Neural progenitor cell (in vitro differentiated cells): Measurements from ENCODE around the gene SARM1. TPM values are rescaled to one million over a fixed set of nuclear protein-coding genes. Genes with fewer than 3 reads are reported as not detected.

Source experiments
- DNase-seq: peaks from one replicate; pipeline ENCODE4 v3.0.0-alpha.2; 2016; ENCODE audit warnings: low spot score
- H2AFZ ChIP-seq: fragments of 200-600 bp; sonication (generic); replicated peaks from 2 replicates; pipeline ENCODE4 v1.6.1; 2016; ENCODE audit warnings: antibody characterized with exemption
- H3F3A ChIP-seq: fragments of 200-600 bp; sonication (generic); 2 replicates; pipeline ENCODE4 v1.6.1; 2016; ENCODE audit warnings: antibody characterized with exemption, low read depth
- H3K27ac ChIP-seq: fragments of 200-600 bp; sonication (generic); 2 replicates; pipeline ENCODE4 v1.5.1; 2016; ENCODE audit warnings: mild to moderate bottlenecking
- H3K27me3 ChIP-seq: fragments of 200-600 bp; sonication (generic); 2 replicates; pipeline ENCODE4 v1.6.1; 2016; ENCODE audit warnings: mild to moderate bottlenecking, moderate library complexity
- H3K36me3 ChIP-seq: fragments of 200-600 bp; sonication (generic); 2 replicates; pipeline ENCODE4 v1.5.1; 2016
- H3K4me1 ChIP-seq: fragments of 200-600 bp; sonication (generic); 2 replicates; pipeline ENCODE4 v1.6.1; 2016; ENCODE audit warnings: mixed run types
- H3K4me2 ChIP-seq: fragments of 200-600 bp; sonication (generic); 2 replicates; pipeline ENCODE4 v1.6.1; 2016
- H3K4me3 ChIP-seq: fragments of 200-600 bp; sonication (generic); 2 replicates; pipeline ENCODE4 v1.5.1; 2016
- H3K79me2 ChIP-seq: fragments of 200-600 bp; sonication (generic); 2 replicates; pipeline ENCODE4 v1.6.1; 2016; ENCODE audit warnings: low read depth
- H3K9ac ChIP-seq: fragments of 200-600 bp; sonication (generic); 2 replicates; pipeline ENCODE4 v1.6.1; 2016
- H3K9me3 ChIP-seq: fragments of 200-600 bp; sonication (generic); 2 replicates; pipeline ENCODE4 v1.5.1; 2016; ENCODE audit warnings: low read depth
- H4K20me1 ChIP-seq: fragments of 200-600 bp; sonication (generic); 2 replicates; pipeline ENCODE4 v1.6.1; 2016; ENCODE audit warnings: low read depth
- H3K27ac Mint-ChIP-seq: 3 replicates; pipeline ENCODE4 v1.8.0; 2021; ENCODE audit warnings: mixed read lengths
- H3K27me3 Mint-ChIP-seq: 2 replicates; pipeline ENCODE4 v1.8.0; 2022; ENCODE audit warnings: low read depth, mild to moderate bottlenecking, inconsistent platforms, moderate library complexity, mixed read lengths; ENCODE audit not compliant: insufficient read depth
- H3K36me3 Mint-ChIP-seq: 3 replicates; pipeline ENCODE4 v1.8.0; 2021; ENCODE audit warnings: mixed read lengths
- H3K4me1 Mint-ChIP-seq: 3 replicates; pipeline ENCODE4 v1.8.0; 2021; ENCODE audit warnings: mixed read lengths
- H3K4me3 Mint-ChIP-seq: 3 replicates; pipeline ENCODE4 v1.8.0; 2021; ENCODE audit warnings: mild to moderate bottlenecking, moderate library complexity, mixed read lengths
- H3K9me3 Mint-ChIP-seq: 3 replicates; pipeline ENCODE4 v1.8.0; 2020; ENCODE audit warnings: mixed read lengths
- CTCF ChIP-seq: fragments of 200-600 bp; sonication (generic); IDR thresholded peaks from 2 replicates; pipeline ENCODE4 v1.5.1; 2017; ENCODE audit warnings: antibody characterized with exemption, mild to moderate bottlenecking
- EZH2 ChIP-seq: fragments of 200-600 bp; sonication (generic); IDR thresholded peaks from 2 replicates; pipeline ENCODE4 v1.6.1; 2017; ENCODE audit warnings: antibody characterized with exemption, mild to moderate bottlenecking, moderate library complexity
- EZH2phosphoT487 ChIP-seq: fragments of 200-600 bp; sonication (generic); IDR thresholded peaks from 2 replicates; pipeline ENCODE4 v1.6.1; 2017; ENCODE audit warnings: antibody characterized with exemption
- total RNA-seq: library from RNA; depleted of rRNA; stranded (reverse); fragments of >200 nt; gene quantifications from 2 replicates; pipeline ENCODE4 v1.2.3, GENCODE V29; 2015; ENCODE audit warnings: low replicate concordance

The SARM1 gene
- total RNA-seq, 1 donor from 2014 or later: 3.1 TPM

- H2AFZ ChIP-seq: no peak within 1 kb of the TSS
- H3K27me3 ChIP-seq: peaks cover 34% of the 10 kb centered on the region
- peaks cover 7% of the 10 kb centered on the region for H3K27me3 Mint-ChIP-seq
- peaks cover 37% of the 10 kb centered on the region for H4K20me1 ChIP-seq
- H3K4me1 ChIP-seq: peaks cover 13% of the 10 kb centered on the region
- peak within 1 kb of the TSS; percentile 43 for H3K27ac ChIP-seq
- peak within 1 kb of the TSS; percentile 66 for H3K4me3 ChIP-seq
- H3K4me2 ChIP-seq: peak within 1 kb of the TSS; percentile 96
- TF ChIP-seq EZH2 (no peak), CTCF (peak; percentile 24), EZH2phosphoT487 (no peak)
- no peaks in the 10 kb centered on the region for H3K9me3 Mint-ChIP-seq
- H3K4me3 Mint-ChIP-seq: peak within 1 kb of the TSS; percentile 92
- H3K36me3 Mint-ChIP-seq: peaks cover 8% of the 10 kb centered on the region
- H3K36me3 ChIP-seq: no peaks in the 10 kb centered on the region
- H3F3A ChIP-seq: peaks cover 39% of the 10 kb centered on the region
- peak within 1 kb of the TSS; percentile 76 for H3K27ac Mint-ChIP-seq
- H3K79me2 ChIP-seq: no peaks in the 10 kb centered on the region
- no peak within 1 kb of the TSS for H3K9ac ChIP-seq
- peak; percentile 84 for DNase-seq
- no peaks in the 10 kb centered on the region for H3K9me3 ChIP-seq
- peaks cover 32% of the 10 kb centered on the region for H3K4me1 Mint-ChIP-seq
These were observed 1.3 kb upstream of the SARM1 start, which contains the start of gene VTN for GRCh38 chr17:28370035-28370743. Gene VTN (minus strand): TSS chr17:28370307. CDS start chr17:28370203, 104 bp downstream.

GRCh38 chr17:28370744-28371103 is 770 bp upstream of the SARM1 start:
- H3K27ac ChIP-seq: no peak overlapping the region
- H3K27me3 Mint-ChIP-seq: peaks cover 7% of the 10 kb centered on the region
- H3K79me2 ChIP-seq: no peaks in the 10 kb centered on the region
- peaks cover 13% of the 10 kb centered on the region for H3K4me1 ChIP-seq
- peak overlapping the region; percentile 96 for H3K4me2 ChIP-seq
- H3K27me3 ChIP-seq: peaks cover 39% of the 10 kb centered on the region
- H3K36me3 Mint-ChIP-seq: peaks cover 8% of the 10 kb centered on the region
- no peaks in the 10 kb centered on the region for H3K9me3 Mint-ChIP-seq
- peak overlapping the region; percentile 66 for H3K4me3 ChIP-seq
- H3K9ac ChIP-seq: no peak overlapping the region
- peaks cover 39% of the 10 kb centered on the region for H3F3A ChIP-seq
- H3K4me1 Mint-ChIP-seq: peaks cover 32% of the 10 kb centered on the region
- H3K36me3 ChIP-seq: no peaks in the 10 kb centered on the region
- TF ChIP-seq EZH2phosphoT487: no peak
- TF ChIP-seq EZH2: no peak
- no peak for TF ChIP-seq CTCF
- H4K20me1 ChIP-seq: peaks cover 37% of the 10 kb centered on the region
- peak overlapping the region; percentile 92 for H3K4me3 Mint-ChIP-seq
- H2AFZ ChIP-seq: no peak overlapping the region
- H3K27ac Mint-ChIP-seq: peak overlapping the region; percentile 47
- DNase-seq: no peak
- no peaks in the 10 kb centered on the region for H3K9me3 ChIP-seq

GRCh38 chr17:28372203-28372944 is 880 bp downstream of the SARM1 start:
- peaks cover 8% of the 10 kb centered on the region for H3K36me3 Mint-ChIP-seq
- peak; percentile 36 for TF ChIP-seq EZH2phosphoT487
- TF ChIP-seq CTCF: no peak
- peak; percentile 65 for TF ChIP-seq EZH2
- peak overlapping the region; percentile 88 for H3K4me3 Mint-ChIP-seq
- DNase-seq: peak; percentile 62
- no peak overlapping the region for H3K27ac Mint-ChIP-seq
- H3K27me3 Mint-ChIP-seq: peaks cover 7% of the 10 kb centered on the region
- H3K4me1 Mint-ChIP-seq: peaks cover 32% of the 10 kb centered on the region
- H3K9me3 ChIP-seq: no peaks in the 10 kb centered on the region
- H4K20me1 ChIP-seq: peaks cover 37% of the 10 kb centered on the region
- H3K79me2 ChIP-seq: no peaks in the 10 kb centered on the region
- H3K9ac ChIP-seq: no peak overlapping the region
- H3K36me3 ChIP-seq: no peaks in the 10 kb centered on the region
- H3K27me3 ChIP-seq: peaks cover 40% of the 10 kb centered on the region
- peaks cover 13% of the 10 kb centered on the region for H3K4me1 ChIP-seq
- H3F3A ChIP-seq: peaks cover 39% of the 10 kb centered on the region
- peak overlapping the region; percentile 66 for H3K4me3 ChIP-seq
- H3K27ac ChIP-seq: no peak overlapping the region
- H3K9me3 Mint-ChIP-seq: no peaks in the 10 kb centered on the region
- peak overlapping the region; percentile 94 for H2AFZ ChIP-seq
- H3K4me2 ChIP-seq: peak overlapping the region; percentile 96
